Left lung (tissue), 10 donors: ENCODE measurements around the gene WDFY2. TPM values are rescaled to one million over a fixed set of nuclear protein-coding genes. Genes with fewer than 3 reads are reported as not detected.
"Not testable (repeated sequence)": the region's sequence is repeated elsewhere in the genome, so short reads cannot be mapped to it uniquely, and the experiment has no call there.

Experiments used
- ATAC-seq: fragments of 200-7000 bp; cut with Tn5 transposase; one replicate; pipeline ENCODE4 v1.9.1; 2020; ENCODE audit warnings: moderate library complexity
- DNase-seq, 4 donors: peaks; one replicate each; pipeline ENCODE4 v3.0.0-alpha.2; 2013 to 2020
- H3K27ac ChIP-seq, 2 donors: fragments of 200-600 bp; sonication (generic) in 1 of 2; one replicate each; pipeline versions ENCODE4 v1.5.0 to v1.8.0; 2020 to 2021
- H3K27me3 ChIP-seq, 2 donors: fragments of 200-600 bp; sonication (generic) in 1 of 2; one replicate each; pipeline versions ENCODE4 v1.5.0 to v1.8.0; 2020 to 2021
- H3K36me3 ChIP-seq, 2 donors: fragments of 200-600 bp; sonication (generic) in 1 of 2; one replicate each; pipeline versions ENCODE4 v1.5.0 to v1.8.0; 2020 to 2021
- H3K4me1 ChIP-seq, 2 donors: fragments of 200-600 bp; one replicate each; pipeline ENCODE4 v1.8.0; 2021
- H3K4me3 ChIP-seq, 2 donors: fragments of 200-600 bp; sonication (generic) in 1 of 2; one replicate each; pipeline versions ENCODE4 v1.5.0 to v1.8.0; 2020 to 2021; ENCODE audit warnings: mild to moderate bottlenecking in 1 of 2
- H3K9me3 ChIP-seq, 2 donors: fragments of 200-600 bp; sonication (generic) in 1 of 2; one replicate each; pipeline versions ENCODE4 v1.5.0 to v1.8.0; 2020 to 2021
- CTCF ChIP-seq, 2 donors: fragments of 200-600 bp; sonication (generic) in 1 of 2; IDR thresholded peaks; one replicate each; pipeline versions ENCODE4 v1.5.0 to v1.8.0; 2021; ENCODE audit warnings: antibody characterized with exemption in 2 of 2
- intact Hi-C, 2 donors: fragments of 100-400 bp; cut with DNase I; formaldehyde crosslinking; loops; one replicate each; pipeline versions ENCODE4 v1.11.2 to v1.14.2; 2022
- polyA plus RNA-seq, 6 donors: library from polyadenylated mRNA; unstranded; fragments of 120-200 nt; gene quantifications; one replicate each; pipeline ENCODE4 v1.2.1, GENCODE V29; 2013; ENCODE audit not compliant: insufficient read length in 6 of 6
- total RNA-seq, 2 donors: library from RNA; stranded (reverse); fragmentation: NEBNext Ultra II Directional; extraction: Animal tissue kit (Norgen Biotek cat#: 25700); gene quantifications; one replicate each; pipeline ENCODE4 v1.2.1, GENCODE V29; 2021
- donor health status: DM: no; HTN: yes; CAD: no.
- donor health status: DM: no; HTN: no; CAD: no.

Gene WDFY2
- total and polyA plus RNA-seq, 8 donors: 9.7 to 33.3 (median 22.1) TPM

GRCh38 chr13:51562011-51562671, 22.1 kb upstream of the WDFY2 start:
- ATAC-seq: peak; percentile 44
- Histone ChIP-seq H3K4me1 (peaks cover 0 to 30% of the 10 kb centered on the region in 2 donors), H3K27ac (no peak overlapping the region), H3K4me3 (no peak overlapping the region), H3K9me3 (peaks cover 0 to 4% of the 10 kb centered on the region in 2 donors), H3K36me3 (no peaks in the 10 kb centered on the region), H3K27me3 (no peaks in the 10 kb centered on the region)
- DNase-seq: no peak
- no peak for TF ChIP-seq CTCF (IDR thresholded peaks at IDR 0.05)
- intact Hi-C loops: no loop called here

GRCh38 chr13:51564252-51564651, 20.0 kb upstream of the WDFY2 start:
- ATAC-seq: no peak
- Histone ChIP-seq H3K27ac (no peak overlapping the region), H3K36me3 (no peaks in the 10 kb centered on the region), H3K9me3 (peaks cover 0 to 11% of the 10 kb centered on the region in 2 donors), H3K4me1 (peaks cover 0 to 20% of the 10 kb centered on the region in 2 donors), H3K4me3 (no peak overlapping the region), H3K27me3 (no peaks in the 10 kb centered on the region)
- TF ChIP-seq CTCF (IDR thresholded peaks at IDR 0.05): no peak
- DNase-seq: no peak
- intact Hi-C loops: no loop called here

DNA sequence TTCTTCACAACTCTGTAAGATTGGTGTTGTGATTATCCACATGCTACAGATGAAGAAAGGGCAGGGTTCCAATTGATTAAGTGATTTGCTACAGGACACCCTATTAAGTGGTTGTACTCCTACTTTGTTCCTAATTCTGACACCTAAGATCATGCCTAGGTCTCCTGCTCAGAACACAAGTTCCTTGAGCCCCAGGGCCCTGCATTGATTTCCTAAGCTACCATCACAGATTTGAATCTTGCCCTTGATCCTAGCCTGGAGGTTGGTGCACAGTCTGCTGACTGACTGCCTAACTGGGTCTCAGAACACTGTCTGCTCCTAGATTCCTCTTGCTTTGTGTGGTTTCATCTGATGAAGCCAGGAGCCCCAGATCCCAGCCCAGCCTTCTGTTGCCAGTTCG, 19.6 kb upstream of the WDFY2 start:
- no peaks in the 10 kb centered on the region for H3K36me3 ChIP-seq
- ATAC-seq (no peak), DNase-seq (no peak)
- H3K27me3 ChIP-seq: no peaks in the 10 kb centered on the region
- no peak overlapping the region for H3K27ac ChIP-seq
- H3K4me1 ChIP-seq: peaks cover 0 to 19% of the 10 kb centered on the region in 2 donors
- peaks cover 0 to 11% of the 10 kb centered on the region in 2 donors for H3K9me3 ChIP-seq
- no peak for TF ChIP-seq CTCF (IDR thresholded peaks at IDR 0.05)
- no peak overlapping the region for H3K4me3 ChIP-seq
- intact Hi-C loops: no loop called here

GRCh38 chr13:51569001-51569400, 15.3 kb upstream of the WDFY2 start:
- ATAC-seq, H3K36me3 ChIP-seq, H3K4me3 ChIP-seq, DNase-seq, H3K4me1 ChIP-seq, H3K27ac ChIP-seq, H3K27me3 ChIP-seq, intact Hi-C loops: not testable (repeated sequence)
- peaks cover 0 to 17% of the 10 kb centered on the region in 2 donors for H3K9me3 ChIP-seq

- TF ChIP-seq CTCF (IDR thresholded peaks at IDR 0.05): no peak
- DNase-seq: no peak
- no peak for ATAC-seq
- no peak overlapping the region for H3K27ac ChIP-seq
- H3K4me1 ChIP-seq: no peaks in the 10 kb centered on the region
- intact Hi-C loops: no loop called here
- H3K4me3 ChIP-seq: no peak overlapping the region
- H3K27me3 ChIP-seq: no peaks in the 10 kb centered on the region
- no peaks in the 10 kb centered on the region for H3K36me3 ChIP-seq
- H3K9me3 ChIP-seq: peaks cover 0 to 3% of the 10 kb centered on the region in 2 donors
Observed at GRCh38 chr13:51576754-51577153, 7.5 kb upstream of the WDFY2 start.

DNA sequence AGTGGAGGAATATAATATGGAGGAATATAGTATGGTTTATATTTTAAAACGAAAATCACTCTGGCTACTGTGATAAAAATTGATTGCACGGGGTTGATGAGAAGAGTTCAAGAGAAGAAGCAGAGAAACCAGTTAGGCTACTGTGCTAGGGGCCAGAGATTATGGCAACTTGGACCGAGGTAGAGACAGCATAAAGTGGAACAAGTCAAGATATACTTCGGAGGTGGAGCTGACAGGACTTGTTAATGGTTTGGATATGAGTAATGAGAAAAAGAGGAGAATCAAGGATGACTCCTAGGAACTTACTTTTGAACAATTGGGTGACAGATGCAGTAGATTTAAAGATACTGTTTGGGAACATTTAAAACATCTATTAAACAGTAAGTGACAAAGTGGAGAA, 6.6 kb upstream of the WDFY2 start:
- H3K27ac ChIP-seq: no peak overlapping the region
- no peak for ATAC-seq
- intact Hi-C loops: no loop called here
- no peak for DNase-seq
- H3K4me1 ChIP-seq: no peaks in the 10 kb centered on the region
- TF ChIP-seq CTCF (IDR thresholded peaks at IDR 0.05): no peak
- H3K36me3 ChIP-seq: no peaks in the 10 kb centered on the region
- no peak overlapping the region for H3K4me3 ChIP-seq
- no peaks in the 10 kb centered on the region for H3K9me3 ChIP-seq
- H3K27me3 ChIP-seq: no peaks in the 10 kb centered on the region
